ENCODE data around the gene BCR. TPM values are rescaled to one million over a fixed set of nuclear protein-coding genes. Genes with fewer than 3 reads are reported as not detected.

BCR gene
- total and polyA plus RNA-seq, 9 donors = 7.1 to 44.6 (median 35.6) TPM

DNA sequence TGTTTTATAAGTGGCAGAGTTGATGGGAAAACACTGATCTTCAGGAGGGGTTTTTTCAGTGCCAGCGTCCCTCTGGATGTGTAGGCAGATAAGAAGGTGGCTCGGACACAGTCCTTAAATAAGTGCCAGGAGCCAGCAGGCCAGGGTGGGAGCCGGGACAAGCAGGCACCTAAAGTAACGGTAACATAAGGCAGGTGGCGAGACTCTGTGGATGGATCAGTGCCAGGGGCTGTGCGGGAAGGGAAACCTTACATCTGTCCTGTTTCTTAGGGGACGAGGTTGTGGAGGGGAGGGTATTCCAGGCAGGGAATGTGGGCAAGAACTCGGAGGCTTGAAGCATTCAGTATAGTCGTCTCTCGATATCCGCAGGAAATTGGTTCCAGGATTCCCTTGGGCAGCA lies 15.9 kb downstream of the BCR start:
- Histone ChIP-seq H3K27ac (no peak overlapping the region), H3K27me3 (no peaks in the 10 kb centered on the region), H3K4me1 (ENCODE audit: insufficient read depth) (peaks cover 1% of the 10 kb centered on the region), H3K36me3 (no peaks in the 10 kb centered on the region), H3K4me3 (no peak overlapping the region), H3K9me3 (no peaks in the 10 kb centered on the region)
- TF ChIP-seq POLR2A (IDR thresholded peaks at IDR 0.05) (no peak), EP300 (IDR thresholded peaks at IDR 0.05) (no peak)
- TF ChIP-seq, protein P1, sequence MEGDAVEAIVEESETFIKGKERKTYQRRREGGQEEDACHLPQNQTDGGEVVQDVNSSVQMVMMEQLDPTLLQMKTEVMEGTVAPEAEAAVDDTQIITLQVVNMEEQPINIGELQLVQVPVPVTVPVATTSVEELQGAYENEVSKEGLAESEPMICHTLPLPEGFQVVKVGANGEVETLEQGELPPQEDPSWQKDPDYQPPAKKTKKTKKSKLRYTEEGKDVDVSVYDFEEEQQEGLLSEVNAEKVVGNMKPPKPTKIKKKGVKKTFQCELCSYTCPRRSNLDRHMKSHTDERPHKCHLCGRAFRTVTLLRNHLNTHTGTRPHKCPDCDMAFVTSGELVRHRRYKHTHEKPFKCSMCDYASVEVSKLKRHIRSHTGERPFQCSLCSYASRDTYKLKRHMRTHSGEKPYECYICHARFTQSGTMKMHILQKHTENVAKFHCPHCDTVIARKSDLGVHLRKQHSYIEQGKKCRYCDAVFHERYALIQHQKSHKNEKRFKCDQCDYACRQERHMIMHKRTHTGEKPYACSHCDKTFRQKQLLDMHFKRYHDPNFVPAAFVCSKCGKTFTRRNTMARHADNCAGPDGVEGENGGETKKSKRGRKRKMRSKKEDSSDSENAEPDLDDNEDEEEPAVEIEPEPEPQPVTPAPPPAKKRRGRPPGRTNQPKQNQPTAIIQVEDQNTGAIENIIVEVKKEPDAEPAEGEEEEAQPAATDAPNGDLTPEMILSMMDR (IDR thresholded peaks at IDR 0.05) = no peak
- intact Hi-C loops (cut with DNase I) = no loop called here
- no peak for DNase-seq
- WGBS, 3 donors = 80 to 86% (median 82%) methylated on average over 11 of the region's 11 CpGs

DNA sequence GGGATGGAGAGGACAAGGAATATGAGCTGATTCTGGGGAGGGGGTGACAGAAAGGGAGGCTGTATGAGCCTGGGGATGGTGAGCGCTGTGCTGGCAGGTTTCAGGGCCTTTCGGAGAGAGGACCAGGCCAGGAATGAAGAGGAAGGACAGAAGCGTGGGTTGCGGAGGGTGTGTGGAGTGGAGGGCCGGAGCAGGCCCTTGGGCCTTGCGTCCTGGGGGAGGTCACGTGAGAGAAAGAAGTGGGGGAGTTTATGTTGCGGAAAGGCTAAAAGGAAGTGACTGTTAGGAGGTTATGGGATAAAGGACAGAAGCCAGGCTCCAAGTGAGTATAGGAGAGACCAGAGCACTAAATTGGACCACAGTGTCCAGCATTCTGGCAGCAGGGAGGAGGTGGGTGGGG lies 17.5 kb downstream of the BCR start:
- H3K36me3 ChIP-seq = no peaks in the 10 kb centered on the region
- no peak overlapping the region for H3K27ac ChIP-seq
- no peaks in the 10 kb centered on the region for H3K27me3 ChIP-seq
- intact Hi-C loops (cut with DNase I) = no loop called here
- H3K4me3 ChIP-seq = no peak overlapping the region
- 59 to 68% (median 61%) methylated on average over 8 of the region's 8 CpGs for WGBS, 3 donors
- TF ChIP-seq, protein P1 (IDR thresholded peaks at IDR 0.05) = no peak
- TF ChIP-seq POLR2A (IDR thresholded peaks at IDR 0.05) = no peak
- no peak for TF ChIP-seq EP300 (IDR thresholded peaks at IDR 0.05)
- peaks cover 1% of the 10 kb centered on the region for H3K4me1 ChIP-seq (ENCODE audit: insufficient read depth)
- peak in 1 of 5 donors; percentile 46 for DNase-seq
- no peaks in the 10 kb centered on the region for H3K9me3 ChIP-seq

GRCh38 chr22:23199159-23199558 lies 18.9 kb downstream of the BCR start:
- H3K27me3 ChIP-seq = no peaks in the 10 kb centered on the region
- H3K27ac ChIP-seq = no peak overlapping the region
- no peak for DNase-seq
- no peaks in the 10 kb centered on the region for H3K36me3 ChIP-seq
- 66 to 75% (median 68%) methylated on average over 8 of the region's 8 CpGs for WGBS, 3 donors
- H3K4me1 ChIP-seq (ENCODE audit: insufficient read depth) = peaks cover 1% of the 10 kb centered on the region
- TF ChIP-seq EP300 (IDR thresholded peaks at IDR 0.05) (no peak), POLR2A (IDR thresholded peaks at IDR 0.05) (no peak)
- TF ChIP-seq, protein P1 (IDR thresholded peaks at IDR 0.05) = no peak
- H3K9me3 ChIP-seq = no peaks in the 10 kb centered on the region
- intact Hi-C loops (cut with DNase I) = no loop called here
- H3K4me3 ChIP-seq = no peak overlapping the region

DNA sequence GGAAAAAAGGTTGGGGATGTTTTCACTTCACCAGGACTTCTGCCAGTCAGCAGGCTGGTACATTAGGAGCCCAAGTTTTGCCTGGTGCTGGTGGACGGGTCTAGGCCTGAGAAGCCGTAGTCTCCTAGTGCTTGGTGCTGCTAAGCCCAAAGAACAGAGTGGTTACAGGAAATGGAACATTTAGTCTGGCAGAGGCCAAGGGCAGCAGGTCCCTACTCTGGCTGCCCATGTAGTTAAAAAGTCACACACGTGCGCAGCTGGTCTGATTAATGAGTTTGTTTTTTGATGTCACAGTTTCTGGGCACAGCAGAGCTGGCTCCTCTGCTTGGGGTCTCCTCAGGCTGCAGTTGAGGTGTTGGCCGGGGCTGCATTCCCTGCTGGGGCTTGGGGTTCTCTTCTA lies 20.6 kb downstream of the BCR start:
- TF ChIP-seq, protein P1 (IDR thresholded peaks at IDR 0.05) = no peak
- TF ChIP-seq POLR2A (IDR thresholded peaks at IDR 0.05) = no peak
- no peak for TF ChIP-seq EP300 (IDR thresholded peaks at IDR 0.05)
- Histone ChIP-seq H3K36me3 (no peaks in the 10 kb centered on the region), H3K4me1 (ENCODE audit: insufficient read depth) (peaks cover 10% of the 10 kb centered on the region), H3K27me3 (no peaks in the 10 kb centered on the region), H3K27ac (no peak overlapping the region), H3K4me3 (no peak overlapping the region), H3K9me3 (no peaks in the 10 kb centered on the region)
- intact Hi-C loops (cut with DNase I) = no loop called here
- no peak for DNase-seq
- 85 to 93% (median 93%) methylated on average over 5 of the region's 5 CpGs for WGBS, 3 donors
